Ishikawa (cell line): ENCODE data around the gene DCAF6.

Source experiments
- CEBPB ChIP-seq: IDR thresholded peaks from 2 replicates; pipeline ENCODE4 v1.6.1; 2012
- CREB1 ChIP-seq: IDR thresholded peaks from 2 replicates; pipeline ENCODE4 v1.6.1; 2012; ENCODE audit warnings: low read depth
- EGR1 ChIP-seq: IDR thresholded peaks from 2 replicates; pipeline ENCODE4 v1.6.1; 2012
- EP300 ChIP-seq: IDR thresholded peaks from 2 replicates; pipeline ENCODE4 v1.6.1; 2012; ENCODE audit warnings: borderline replicate concordance
- FOXM1 ChIP-seq: IDR thresholded peaks from 2 replicates; pipeline ENCODE4 v1.6.1; 2012; ENCODE audit warnings: low read depth, borderline replicate concordance
- NFIC ChIP-seq: IDR thresholded peaks from 2 replicates; pipeline ENCODE4 v1.6.1; 2012
- RAD21 ChIP-seq: IDR thresholded peaks from 2 replicates; pipeline ENCODE4 v1.6.1; 2012; ENCODE audit warnings: low read depth
- TAF1 ChIP-seq: IDR thresholded peaks from 2 replicates; pipeline ENCODE4 v1.6.1; 2012; ENCODE audit warnings: low read depth, mild to moderate bottlenecking
- TCF12 ChIP-seq: IDR thresholded peaks from 2 replicates; pipeline ENCODE4 v1.6.1; 2012; ENCODE audit warnings: low read depth
- TEAD4 ChIP-seq: IDR thresholded peaks from 2 replicates; pipeline ENCODE4 v1.6.1; 2012
- YY1 ChIP-seq: IDR thresholded peaks from 2 replicates; pipeline ENCODE4 v1.6.1; 2012; ENCODE audit warnings: low read depth
- ZBTB7A ChIP-seq: IDR thresholded peaks from 2 replicates; pipeline ENCODE4 v1.6.1; 2012; ENCODE audit warnings: low read depth
- TF ChIP-seq, protein P1 (sequence below): IDR thresholded peaks from 2 replicates; pipeline ENCODE4 v1.6.1; 2012
- TF ChIP-seq, protein P2 (sequence below): IDR thresholded peaks from 2 replicates; pipeline ENCODE4 v1.6.1; 2012; ENCODE audit warnings: low read depth, mild to moderate bottlenecking
- TF ChIP-seq, protein P3 (sequence below): IDR thresholded peaks from 2 replicates; pipeline ENCODE4 v1.6.1; 2012

The DCAF6 gene

DNA sequence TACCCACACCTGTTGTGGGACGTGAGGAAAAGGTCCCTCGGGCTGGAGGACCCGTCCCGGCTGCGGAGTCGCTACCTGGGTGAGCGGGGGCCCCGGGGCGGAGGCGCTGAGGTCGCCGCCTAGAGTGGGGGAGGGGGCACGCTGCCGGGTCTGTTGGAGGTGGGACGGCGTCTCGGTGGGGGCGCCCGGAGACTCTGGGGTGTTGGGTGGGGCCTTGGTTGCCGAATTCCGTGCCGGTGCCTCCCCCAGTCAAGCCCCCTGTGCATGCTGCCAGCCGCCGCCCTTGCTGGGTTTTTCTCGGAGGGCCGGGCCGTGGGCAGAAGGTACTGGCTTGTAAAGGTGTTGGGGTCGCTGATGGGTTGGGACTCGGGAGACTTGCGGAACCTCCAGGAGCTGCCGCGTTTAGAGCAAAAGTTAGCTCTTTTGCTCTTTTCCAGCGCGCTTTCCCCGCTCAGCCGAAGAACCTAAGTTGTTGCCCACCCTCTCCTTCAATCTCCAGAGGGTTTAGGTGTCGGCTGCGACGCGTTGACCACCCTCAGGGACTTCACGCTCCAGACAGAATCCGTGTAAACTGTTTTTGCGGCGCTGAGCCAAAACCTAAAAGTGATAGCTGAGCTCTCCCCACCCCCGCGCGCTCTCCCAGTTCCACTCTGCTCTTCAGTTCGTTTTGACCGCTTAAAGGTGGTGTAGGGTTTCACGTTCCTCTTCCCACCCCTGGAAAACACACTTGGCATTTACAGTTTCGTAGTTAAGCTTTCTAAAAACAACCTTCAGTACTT is 636 bp downstream of the DCAF6 start, which contains the start of gene MPC2:
MPC2 (minus strand) TSS at position 143 of the 779 bp plus-strand sequence. CDS start 1,231 bp downstream, outside the sequence.
- TF ChIP-seq EGR1: peak; percentile 82
- TF ChIP-seq, protein P1, sequence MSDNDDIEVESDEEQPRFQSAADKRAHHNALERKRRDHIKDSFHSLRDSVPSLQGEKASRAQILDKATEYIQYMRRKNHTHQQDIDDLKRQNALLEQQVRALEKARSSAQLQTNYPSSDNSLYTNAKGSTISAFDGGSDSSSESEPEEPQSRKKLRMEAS: no peak
- peak; percentile 13; the same call in 1 of the 2 replicates for TF ChIP-seq TAF1
- TF ChIP-seq NFIC: peak; percentile 62; the same call in 1 of the 2 replicates

- no peak for TF ChIP-seq CREB1
- no peak for TF ChIP-seq NFIC
- TF ChIP-seq TEAD4: no peak
- TF ChIP-seq EGR1: no peak
- no peak for TF ChIP-seq EP300
- TF ChIP-seq FOXM1: no peak
- no peak for TF ChIP-seq ZBTB7A
- TF ChIP-seq RAD21: no peak
- TF ChIP-seq, protein P2, sequence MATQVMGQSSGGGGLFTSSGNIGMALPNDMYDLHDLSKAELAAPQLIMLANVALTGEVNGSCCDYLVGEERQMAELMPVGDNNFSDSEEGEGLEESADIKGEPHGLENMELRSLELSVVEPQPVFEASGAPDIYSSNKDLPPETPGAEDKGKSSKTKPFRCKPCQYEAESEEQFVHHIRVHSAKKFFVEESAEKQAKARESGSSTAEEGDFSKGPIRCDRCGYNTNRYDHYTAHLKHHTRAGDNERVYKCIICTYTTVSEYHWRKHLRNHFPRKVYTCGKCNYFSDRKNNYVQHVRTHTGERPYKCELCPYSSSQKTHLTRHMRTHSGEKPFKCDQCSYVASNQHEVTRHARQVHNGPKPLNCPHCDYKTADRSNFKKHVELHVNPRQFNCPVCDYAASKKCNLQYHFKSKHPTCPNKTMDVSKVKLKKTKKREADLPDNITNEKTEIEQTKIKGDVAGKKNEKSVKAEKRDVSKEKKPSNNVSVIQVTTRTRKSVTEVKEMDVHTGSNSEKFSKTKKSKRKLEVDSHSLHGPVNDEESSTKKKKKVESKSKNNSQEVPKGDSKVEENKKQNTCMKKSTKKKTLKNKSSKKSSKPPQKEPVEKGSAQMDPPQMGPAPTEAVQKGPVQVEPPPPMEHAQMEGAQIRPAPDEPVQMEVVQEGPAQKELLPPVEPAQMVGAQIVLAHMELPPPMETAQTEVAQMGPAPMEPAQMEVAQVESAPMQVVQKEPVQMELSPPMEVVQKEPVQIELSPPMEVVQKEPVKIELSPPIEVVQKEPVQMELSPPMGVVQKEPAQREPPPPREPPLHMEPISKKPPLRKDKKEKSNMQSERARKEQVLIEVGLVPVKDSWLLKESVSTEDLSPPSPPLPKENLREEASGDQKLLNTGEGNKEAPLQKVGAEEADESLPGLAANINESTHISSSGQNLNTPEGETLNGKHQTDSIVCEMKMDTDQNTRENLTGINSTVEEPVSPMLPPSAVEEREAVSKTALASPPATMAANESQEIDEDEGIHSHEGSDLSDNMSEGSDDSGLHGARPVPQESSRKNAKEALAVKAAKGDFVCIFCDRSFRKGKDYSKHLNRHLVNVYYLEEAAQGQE: no peak
- no peak for TF ChIP-seq TCF12
- TF ChIP-seq, protein P3, sequence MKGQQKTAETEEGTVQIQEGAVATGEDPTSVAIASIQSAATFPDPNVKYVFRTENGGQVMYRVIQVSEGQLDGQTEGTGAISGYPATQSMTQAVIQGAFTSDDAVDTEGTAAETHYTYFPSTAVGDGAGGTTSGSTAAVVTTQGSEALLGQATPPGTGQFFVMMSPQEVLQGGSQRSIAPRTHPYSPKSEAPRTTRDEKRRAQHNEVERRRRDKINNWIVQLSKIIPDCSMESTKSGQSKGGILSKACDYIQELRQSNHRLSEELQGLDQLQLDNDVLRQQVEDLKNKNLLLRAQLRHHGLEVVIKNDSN: no peak
- TF ChIP-seq TAF1: no peak
- TF ChIP-seq YY1: no peak
- TF ChIP-seq, protein P1: no peak
- no peak for TF ChIP-seq CEBPB
Observed at GRCh38 chr1:167937709-167938010, 1.2 kb downstream of the DCAF6 start.

GRCh38 chr1:167938080-167938636 is 1.7 kb downstream of the DCAF6 start:
- TF ChIP-seq YY1: no peak
- TF ChIP-seq, protein P2: no peak
- no peak for TF ChIP-seq ZBTB7A
- no peak for TF ChIP-seq NFIC
- TF ChIP-seq CEBPB: no peak
- TF ChIP-seq, protein P3: no peak
- no peak for TF ChIP-seq TCF12
- no peak for TF ChIP-seq TAF1
- no peak for TF ChIP-seq EP300
- no peak for TF ChIP-seq FOXM1
- no peak for TF ChIP-seq CREB1
- TF ChIP-seq, protein P1: no peak
- TF ChIP-seq EGR1: no peak
- TF ChIP-seq RAD21: no peak
- no peak for TF ChIP-seq TEAD4

GRCh38 chr1:167940264-167940663 is 3.8 kb downstream of the DCAF6 start:
- TF ChIP-seq CEBPB (no peak), ZBTB7A (no peak), RAD21 (no peak), CREB1 (no peak), FOXM1 (no peak), TCF12 (no peak), TAF1 (no peak), YY1 (no peak), EP300 (no peak), TEAD4 (no peak), NFIC (no peak), EGR1 (no peak)
- TF ChIP-seq, protein P3: no peak
- TF ChIP-seq, protein P1: no peak
- TF ChIP-seq, protein P2: no peak
